ENCODE results near the gene LSS. TPM values are rescaled to one million over a fixed set of nuclear protein-coding genes. Genes with fewer than 3 reads are reported as not detected.
"Not testable (repeated sequence)": the region's sequence is repeated elsewhere in the genome, so short reads cannot be mapped to it uniquely, and the experiment has no call there.

Gene LSS
- total and polyA plus RNA-seq, 2 donors (not counting 3 experiments of a cell fraction or from before 2014, with no cell fraction given): 120 to 141 TPM

GRCh38 chr21:46202592-46203202 lies 25.9 kb downstream of the LSS start:
- TF ChIP-seq POLR2A (IDR thresholded peaks at IDR 0.05; ENCODE audit: low read depth, low read length) (no peak), CTCF (IDR thresholded peaks at IDR 0.05; ENCODE audit: extremely low read depth in 1 of 2, insufficient read depth in 1 of 2, low read depth in 1 of 2, low read length in 2 of 2) (no peak), POLR2AphosphoS5 (IDR thresholded peaks at IDR 0.05; ENCODE audit: insufficient read depth, low read depth, low read length) (no peak), EZH2 (IDR thresholded peaks at IDR 0.05; ENCODE audit: borderline replicate concordance, low read depth, low read length, severe bottlenecking) (no peak)
- CTCF ChIA-PET: interaction anchor here (1.1 kb wide), 1 partner anchor 50 kb away, joined by 3 read pairs; no protein-coding TSS in a partner anchor
- peak; percentile 67 for FAIRE-seq

GRCh38 chr21:46200877-46201803 lies 27.4 kb downstream of the LSS start:
- DNase-seq (ENCODE audit: low read depth, low spot score); H4K20me1 ChIP-seq (replicated peaks; ENCODE audit: control insufficient read depth, extremely low read depth, insufficient read depth, low read length); H2AFZ ChIP-seq (ENCODE audit: low read depth, low read length); H3K4me2 ChIP-seq (ENCODE audit: insufficient read depth, low read length); H3K9me1 ChIP-seq (replicated peaks; ENCODE audit: control insufficient read depth, extremely low read depth, insufficient read depth, low read length); intact Hi-C loops (cut with micrococcal nuclease); BruUV-seq (replicated peaks); FAIRE-seq; dilution Hi-C loops (cut with MboI; ENCODE audit: extremely low pct_ligation_motif_present, low sequenced_read_pairs); POLR2A ChIA-PET; H3K27me3 ChIP-seq (ENCODE audit: control insufficient read depth in 2 of 2, insufficient read depth in 2 of 2, low read length in 2 of 2); H3K27ac ChIP-seq (ENCODE audit: insufficient read depth, low read depth, low read length); H3K9ac ChIP-seq (replicated peaks; ENCODE audit: extremely low read depth, insufficient read depth, low read length); H3K4me3 ChIP-seq (replicated peaks in 1 of 3; ENCODE audit: insufficient read depth in 1 of 3, low read depth in 1 of 3, low read length in 3 of 3); H3K9me3 ChIP-seq (replicated peaks; ENCODE audit: control insufficient read depth, insufficient read depth, low read length); H3K79me2 ChIP-seq (ENCODE audit: control insufficient read depth, insufficient read depth, low read length); H3K4me1 ChIP-seq (ENCODE audit: control insufficient read depth, extremely low read depth, insufficient read depth, low read length): not testable (repeated sequence)
- CTCF ChIA-PET: interaction anchor here (0.8 kb wide), 1 partner anchor 58 kb away, joined by 3 read pairs; no protein-coding TSS in a partner anchor
- H3K36me3 ChIP-seq (ENCODE audit: control insufficient read depth in 2 of 2, extremely low read depth in 1 of 2, insufficient read depth in 2 of 2, low read length in 2 of 2): peaks cover 19 to 20% of the 10 kb centered on the region in 2 experiments

More at GRCh38 chr21:46202592-46203202, 25.9 kb downstream of the LSS start:
- Histone ChIP-seq H3K27me3 (ENCODE audit: control insufficient read depth in 2 of 2, insufficient read depth in 2 of 2, low read length in 2 of 2) (no peaks in the 10 kb centered on the region), H3K4me2 (ENCODE audit: insufficient read depth, low read length) (no peak overlapping the region), H3K36me3 (ENCODE audit: control insufficient read depth in 2 of 2, extremely low read depth in 1 of 2, insufficient read depth in 2 of 2, low read length in 2 of 2) (peaks cover 20 to 26% of the 10 kb centered on the region in 2 experiments), H3K4me3 (replicated peaks in 1 of 3; ENCODE audit: insufficient read depth in 1 of 3, low read depth in 1 of 3, low read length in 3 of 3) (no peak overlapping the region), H3K4me1 (ENCODE audit: control insufficient read depth, extremely low read depth, insufficient read depth, low read length) (peaks cover 6% of the 10 kb centered on the region), H3K9ac (replicated peaks; ENCODE audit: extremely low read depth, insufficient read depth, low read length) (no peak overlapping the region), H3K9me3 (replicated peaks; ENCODE audit: control insufficient read depth, insufficient read depth, low read length) (no peaks in the 10 kb centered on the region), H2AFZ (ENCODE audit: low read depth, low read length) (peak overlapping the region; percentile 32), H4K20me1 (replicated peaks; ENCODE audit: control insufficient read depth, extremely low read depth, insufficient read depth, low read length) (no peaks in the 10 kb centered on the region), H3K9me1 (replicated peaks; ENCODE audit: control insufficient read depth, extremely low read depth, insufficient read depth, low read length) (no peaks in the 10 kb centered on the region), H3K27ac (ENCODE audit: insufficient read depth, low read depth, low read length) (peak overlapping the region; percentile 20), H3K79me2 (ENCODE audit: control insufficient read depth, insufficient read depth, low read length) (no peaks in the 10 kb centered on the region)
- dilution Hi-C loops (cut with MboI; ENCODE audit: extremely low pct_ligation_motif_present, low sequenced_read_pairs): no loop called here
- intact Hi-C loops (cut with micrococcal nuclease): no loop called here
- no peak for DNase-seq (ENCODE audit: low read depth, low spot score)
- BruUV-seq (replicated peaks): no TSS peak
- POLR2A ChIA-PET: no interaction called here

Data from endothelial cell of umbilical vein (primary cell).